GM18502 (cell line): ENCODE measurements around the gene ASB1.
A peak's percentile ranks its signal among the peaks of the same experiment; 100 is the strongest.

ENCODE experiments used
- ATAC-seq: cut with Tn5 transposase; IDR thresholded peaks from one replicate; pipeline ENCODE4 v1.9.1; 2021; ENCODE audit warnings: mild to moderate bottlenecking; ENCODE audit not compliant: unreplicated experiment, poor library complexity

ASB1 gene, protein sequence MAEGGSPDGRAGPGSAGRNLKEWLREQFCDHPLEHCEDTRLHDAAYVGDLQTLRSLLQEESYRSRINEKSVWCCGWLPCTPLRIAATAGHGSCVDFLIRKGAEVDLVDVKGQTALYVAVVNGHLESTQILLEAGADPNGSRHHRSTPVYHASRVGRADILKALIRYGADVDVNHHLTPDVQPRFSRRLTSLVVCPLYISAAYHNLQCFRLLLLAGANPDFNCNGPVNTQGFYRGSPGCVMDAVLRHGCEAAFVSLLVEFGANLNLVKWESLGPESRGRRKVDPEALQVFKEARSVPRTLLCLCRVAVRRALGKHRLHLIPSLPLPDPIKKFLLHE

DNA sequence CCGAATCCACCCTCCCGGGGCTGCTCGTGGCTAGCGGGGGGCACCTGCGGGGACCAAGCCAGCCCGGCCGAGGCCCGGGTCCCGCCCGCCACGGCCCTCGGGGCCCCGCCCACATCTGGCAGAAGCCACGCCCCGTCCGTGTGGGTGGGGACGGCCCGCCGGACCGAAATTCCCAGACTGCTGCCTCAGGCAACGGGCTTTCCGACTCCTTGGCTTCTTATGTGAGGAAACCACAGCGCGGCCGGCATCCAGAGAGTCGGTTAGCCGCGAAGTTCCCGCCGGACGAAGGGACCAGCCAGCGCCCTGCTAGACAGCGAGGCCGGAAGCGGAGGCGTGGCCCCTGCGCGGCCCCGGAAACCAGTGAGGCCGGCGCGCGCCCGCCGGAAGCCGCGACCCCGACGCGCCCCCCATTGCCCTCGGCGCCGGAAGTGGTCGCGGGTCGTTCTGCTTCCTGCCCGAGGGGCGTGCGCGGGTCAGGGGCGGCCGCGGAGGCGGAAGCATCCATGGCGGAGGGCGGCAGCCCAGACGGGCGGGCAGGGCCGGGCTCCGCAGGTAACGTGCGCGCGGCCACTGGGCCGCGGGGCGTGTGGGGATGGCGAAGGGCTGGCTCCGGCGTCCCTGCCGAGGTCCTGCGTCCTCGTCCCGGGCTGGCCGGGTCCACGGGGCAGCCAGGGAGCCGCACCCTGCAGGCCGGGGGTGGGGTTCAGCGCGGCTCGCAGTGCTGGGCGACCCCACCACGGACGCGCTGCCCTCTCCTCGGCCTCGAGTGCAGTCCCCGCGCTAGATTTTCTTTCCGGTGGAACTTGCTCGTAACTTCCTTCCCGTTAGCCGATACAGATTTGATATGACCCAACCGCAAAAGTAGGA, at the start of gene ASB1:
Gene ASB1, plus strand, starts transcription at position 360 of the 867 bp plus-strand sequence. Its CDS starts 144 bp downstream, at position 504.
- ATAC-seq, result peak; percentile 86

DNA sequence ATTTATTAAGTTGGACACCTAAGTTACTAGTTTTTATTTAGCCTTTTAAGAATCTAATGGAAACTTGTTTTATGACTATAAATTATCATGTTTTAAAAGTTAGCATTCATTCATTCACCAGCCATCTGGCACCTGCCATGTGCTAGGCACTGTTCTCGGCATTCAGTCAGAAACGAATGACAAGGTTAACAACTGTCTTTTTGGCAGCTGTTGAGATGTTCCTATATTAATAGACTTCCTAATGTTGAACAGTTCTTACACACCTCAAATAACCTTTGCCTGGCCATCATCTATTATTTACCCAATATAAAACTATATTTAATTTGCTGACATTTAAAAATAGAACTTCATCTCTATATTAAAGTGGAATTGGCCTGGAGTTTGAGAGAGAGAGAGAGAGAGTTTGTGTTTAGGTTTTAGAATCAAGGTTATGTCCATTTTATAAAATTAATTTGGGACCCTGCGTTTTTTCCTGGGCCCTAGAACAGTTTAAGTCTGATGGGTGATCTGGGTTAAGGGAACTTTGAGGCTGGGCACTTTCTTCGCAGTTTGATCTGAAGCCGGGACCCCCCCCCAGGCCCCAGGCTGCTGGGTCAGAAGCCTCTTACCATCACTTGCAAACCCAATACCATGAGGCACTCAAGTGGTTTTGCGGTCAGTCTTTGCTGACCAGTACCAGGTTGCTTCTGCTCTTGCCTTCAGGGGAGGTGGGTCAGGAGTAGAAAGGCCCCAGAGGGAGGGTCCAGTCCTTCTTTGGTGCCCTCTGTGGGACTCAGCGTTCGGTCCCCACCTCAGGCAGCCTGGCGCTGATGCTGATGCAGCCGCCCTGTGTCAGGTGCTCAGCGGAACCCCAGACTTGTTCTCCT, 48.3 kb upstream of the ASB1 start:
- no peak for ATAC-seq

DNA sequence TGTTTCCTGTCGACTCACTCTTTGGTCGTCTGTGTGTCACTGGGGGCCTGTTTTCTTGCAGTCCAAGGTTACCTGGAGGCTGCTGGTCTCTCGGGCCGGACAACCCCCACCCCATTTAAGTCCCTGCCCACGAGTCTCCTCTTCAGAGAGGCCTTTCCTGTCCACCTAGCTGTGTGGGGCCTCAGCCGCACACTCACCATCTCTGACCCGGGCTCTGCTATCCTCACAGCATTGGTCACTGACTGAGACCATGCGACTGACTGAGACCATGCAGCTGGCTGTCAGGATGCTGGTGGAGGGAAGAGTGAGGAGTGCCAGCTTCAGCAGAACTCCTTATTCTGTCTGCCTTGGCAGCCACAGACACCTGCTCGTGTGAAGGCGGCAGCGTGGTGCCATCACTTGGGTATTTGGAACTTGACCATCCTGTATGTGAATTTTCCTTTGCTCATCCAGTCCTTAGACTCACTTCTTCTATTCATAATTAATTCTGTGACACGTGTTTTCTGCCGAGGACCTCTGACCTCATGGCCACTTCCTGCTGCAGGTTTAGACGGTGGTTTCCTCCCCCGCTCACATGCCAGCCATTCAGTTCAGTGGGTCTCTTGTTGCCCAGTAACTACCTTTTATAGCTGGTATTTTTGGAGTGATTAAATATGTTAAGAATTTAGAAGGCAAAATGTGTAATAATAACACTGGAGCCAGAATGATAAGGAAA, 47.5 kb upstream of the ASB1 start:
- no peak for ATAC-seq

DNA sequence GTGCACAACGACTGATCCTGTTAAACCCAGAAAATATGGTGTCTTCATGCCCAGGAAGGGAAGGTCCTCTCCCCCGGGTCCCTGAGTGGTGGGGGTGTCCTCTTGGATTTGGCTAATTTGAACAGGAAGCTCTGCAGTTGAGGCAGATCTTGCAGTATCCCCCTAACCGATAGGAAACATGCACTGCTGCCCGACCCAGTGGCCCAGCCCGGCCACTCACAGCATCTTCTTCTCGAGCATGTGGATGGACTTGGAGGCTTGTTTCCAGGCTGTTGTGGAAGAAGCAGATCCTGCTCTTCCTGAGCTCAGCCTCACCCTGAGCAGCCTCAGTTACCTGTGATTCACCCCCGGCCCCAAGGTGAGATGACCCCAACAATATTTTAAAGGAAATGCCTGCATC, 46.4 kb upstream of the ASB1 start:
- ATAC-seq, result no peak

DNA sequence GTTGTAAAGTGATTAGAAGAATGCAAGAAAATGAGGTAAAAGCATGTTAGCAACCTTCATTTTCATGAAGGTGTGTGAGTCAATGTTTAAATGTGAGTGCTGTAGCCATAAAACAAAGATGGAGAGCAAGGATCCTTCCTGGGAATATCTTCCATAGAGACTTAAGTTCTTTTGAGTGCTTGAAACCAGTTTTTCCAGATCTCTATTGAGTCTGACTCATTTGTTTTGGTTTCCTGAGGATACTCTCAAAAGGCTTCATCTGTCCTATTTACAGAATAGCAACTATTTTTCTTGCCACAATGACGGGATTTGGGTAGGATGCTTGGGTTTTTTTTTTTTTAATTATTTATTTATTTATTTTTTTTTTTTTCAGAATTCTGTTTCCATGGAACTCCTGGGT, 45.9 kb upstream of the ASB1 start:
- ATAC-seq, result no peak

DNA sequence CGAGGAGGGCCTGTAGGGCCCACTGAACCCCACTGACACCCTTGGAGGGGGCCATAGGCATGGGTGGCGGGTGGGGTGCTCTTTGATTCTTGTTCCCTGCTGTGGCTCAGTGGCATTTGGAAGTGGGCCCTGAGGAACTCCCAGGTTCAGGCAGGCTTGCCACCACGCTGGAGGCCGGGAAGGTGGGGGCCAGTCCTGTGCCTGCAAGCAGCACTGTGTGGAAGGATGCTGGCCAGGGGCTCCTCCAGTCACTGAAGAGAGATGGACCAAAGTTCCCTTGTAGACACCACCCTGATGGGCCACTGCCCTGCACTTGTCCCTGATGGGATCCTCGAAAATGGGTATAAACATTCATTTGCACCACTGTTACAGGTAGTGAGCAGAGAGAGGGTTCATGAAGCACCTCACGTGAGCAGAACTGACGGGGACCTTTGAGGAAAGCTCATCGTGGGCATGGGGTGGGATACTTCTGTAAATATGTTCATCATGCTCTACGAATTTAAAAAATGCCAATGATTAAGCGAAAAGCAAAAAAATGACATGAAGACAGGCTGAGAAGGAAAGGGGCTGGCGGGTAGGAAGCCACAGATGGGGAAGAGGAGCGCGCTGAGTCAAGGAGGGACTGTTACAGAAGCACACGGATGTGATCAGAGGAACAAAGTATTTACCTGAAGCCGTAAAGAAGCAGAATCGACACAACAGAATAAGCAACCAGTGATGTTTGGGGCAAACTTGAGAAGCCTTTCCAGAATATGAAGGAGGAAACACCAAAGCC, 45.2 kb upstream of the ASB1 start:
- ATAC-seq, result no peak

DNA sequence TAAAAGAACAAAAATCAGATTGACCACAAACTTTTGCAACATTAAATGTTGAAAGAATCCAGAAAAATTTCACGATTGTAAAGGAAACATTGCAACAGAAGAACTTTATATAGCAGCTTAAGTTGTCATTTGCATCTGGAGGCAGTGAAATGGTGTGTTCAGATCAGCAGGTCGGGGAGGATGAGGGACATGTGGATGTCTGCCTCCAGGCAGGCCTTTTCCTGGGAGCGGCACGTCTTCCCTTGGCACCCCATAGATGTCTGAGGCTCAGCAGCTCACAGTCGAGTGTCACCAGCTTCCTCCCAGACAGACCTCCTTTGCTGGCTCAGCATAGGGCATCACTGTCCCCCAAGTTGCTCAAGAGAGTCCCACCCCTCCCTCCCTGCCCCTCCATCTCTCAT, 44.3 kb upstream of the ASB1 start:
- no peak for ATAC-seq

DNA sequence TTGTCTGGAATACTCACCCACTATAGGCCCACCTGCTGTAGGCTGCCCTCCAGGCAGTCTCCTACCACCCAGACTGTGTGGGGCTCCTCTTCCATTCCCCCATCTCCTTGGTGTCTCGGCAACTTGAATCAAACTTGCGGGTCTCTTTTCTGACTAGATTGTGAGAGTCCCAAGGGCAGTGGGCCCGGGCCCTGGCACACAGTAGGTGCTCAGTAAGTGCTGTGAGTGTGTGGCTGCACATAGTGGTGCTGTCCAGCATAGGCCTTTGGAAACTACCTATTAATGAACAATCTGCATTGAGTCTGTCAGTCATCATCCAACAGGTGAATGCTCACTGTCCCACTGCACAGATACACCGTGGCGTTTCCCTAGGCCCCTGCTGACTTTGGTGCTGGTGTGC, 43.6 kb upstream of the ASB1 start:
- no peak for ATAC-seq

DNA sequence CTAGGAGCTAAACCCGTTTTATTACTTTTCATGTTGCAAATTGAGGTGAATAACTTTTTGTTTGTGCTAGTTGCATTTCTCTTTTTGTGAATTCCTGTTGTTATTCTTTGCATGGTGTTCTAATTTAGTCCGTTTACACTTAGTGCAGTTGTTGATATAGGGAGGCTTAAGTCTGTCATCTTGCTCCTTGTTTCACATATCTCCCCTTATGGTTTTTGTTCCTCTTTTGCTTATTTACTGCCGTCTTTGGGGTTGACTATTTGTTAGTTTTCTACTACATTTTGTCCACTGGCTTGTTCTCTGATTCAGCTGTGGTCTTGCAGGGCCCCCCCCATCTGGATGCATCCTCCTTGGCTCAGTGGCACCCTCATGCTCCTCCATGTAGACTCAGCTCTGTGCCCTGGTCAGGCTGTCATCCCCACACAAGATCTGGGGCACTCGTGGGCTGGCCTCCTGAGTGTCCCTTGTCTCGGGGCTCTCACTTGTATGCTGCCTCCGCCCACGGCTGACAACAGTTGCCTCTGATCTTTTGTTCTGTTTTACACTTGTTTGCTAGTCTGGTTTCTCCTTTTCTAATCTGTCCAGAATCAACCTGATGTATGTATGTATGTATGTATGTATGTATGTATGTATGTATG, 42.9 kb upstream of the ASB1 start:
- ATAC-seq, result no peak

DNA sequence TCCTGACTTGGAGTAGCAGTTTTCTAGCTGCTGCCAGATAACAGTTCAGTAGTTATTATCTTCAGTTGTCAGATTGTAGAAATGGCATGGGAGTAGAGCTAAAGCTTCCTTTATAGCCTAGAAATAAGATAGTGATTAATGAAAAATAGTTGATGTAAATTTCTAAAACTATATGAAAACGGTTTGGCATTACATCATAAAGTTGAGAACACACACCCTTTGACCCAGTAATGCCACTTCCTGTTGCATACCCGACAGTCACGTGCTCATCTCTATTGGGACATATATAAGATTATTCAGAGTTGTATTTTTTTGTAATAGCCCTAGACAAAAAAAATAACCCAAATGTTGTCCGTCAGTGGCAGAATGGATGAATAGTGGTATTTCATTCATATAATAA, 39.4 kb upstream of the ASB1 start:
- ATAC-seq, result no peak

DNA sequence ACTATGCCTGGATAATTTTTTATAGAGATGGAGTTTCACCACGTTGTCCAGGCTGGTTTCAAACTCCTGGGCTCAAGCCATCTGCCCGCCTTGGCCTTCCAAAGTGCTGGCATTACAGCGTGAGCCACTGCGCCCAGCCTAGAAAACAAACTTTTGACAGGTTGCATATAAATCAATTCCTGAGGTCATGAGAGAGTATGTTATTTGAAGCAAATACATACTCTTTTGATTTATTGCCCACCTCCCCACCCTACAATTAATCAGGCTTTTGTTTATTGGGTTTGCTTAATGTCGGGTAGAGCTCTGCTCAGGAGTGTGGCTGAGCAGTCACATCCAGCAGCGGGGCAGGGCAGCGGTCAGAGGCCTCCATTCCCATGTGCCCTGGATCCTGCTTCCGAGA, 37.9 kb upstream of the ASB1 start:
- ATAC-seq, result no peak

DNA sequence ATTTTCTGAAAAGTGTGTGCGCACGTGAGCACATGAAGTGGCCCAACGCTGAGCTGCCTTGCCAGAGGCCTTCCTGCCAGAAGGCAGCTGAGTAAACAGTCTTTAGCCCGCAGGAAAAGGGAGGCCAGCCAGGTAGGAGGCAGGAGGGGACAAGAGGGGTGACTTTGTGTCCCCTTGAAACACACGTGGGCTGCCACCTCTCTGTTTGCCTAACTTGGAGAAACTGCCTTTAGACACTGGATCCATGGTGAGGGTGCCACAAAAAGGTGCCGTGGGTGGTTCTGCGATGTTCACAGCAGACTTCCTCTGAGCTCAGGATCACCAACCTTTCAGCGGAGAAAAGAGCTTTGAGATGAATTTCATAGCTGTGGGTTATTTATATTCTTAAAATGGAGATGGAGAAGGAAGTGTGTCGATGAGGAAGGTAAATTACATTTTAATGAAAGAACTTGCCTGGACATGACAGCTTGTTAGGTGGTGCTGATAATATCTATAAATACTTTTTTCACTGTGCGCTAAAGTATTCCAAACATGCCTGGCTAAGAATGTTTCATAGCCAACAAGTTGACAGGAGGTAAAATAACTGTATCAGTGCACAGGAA, 36.6 kb upstream of the ASB1 start:
- ATAC-seq, result no peak

DNA sequence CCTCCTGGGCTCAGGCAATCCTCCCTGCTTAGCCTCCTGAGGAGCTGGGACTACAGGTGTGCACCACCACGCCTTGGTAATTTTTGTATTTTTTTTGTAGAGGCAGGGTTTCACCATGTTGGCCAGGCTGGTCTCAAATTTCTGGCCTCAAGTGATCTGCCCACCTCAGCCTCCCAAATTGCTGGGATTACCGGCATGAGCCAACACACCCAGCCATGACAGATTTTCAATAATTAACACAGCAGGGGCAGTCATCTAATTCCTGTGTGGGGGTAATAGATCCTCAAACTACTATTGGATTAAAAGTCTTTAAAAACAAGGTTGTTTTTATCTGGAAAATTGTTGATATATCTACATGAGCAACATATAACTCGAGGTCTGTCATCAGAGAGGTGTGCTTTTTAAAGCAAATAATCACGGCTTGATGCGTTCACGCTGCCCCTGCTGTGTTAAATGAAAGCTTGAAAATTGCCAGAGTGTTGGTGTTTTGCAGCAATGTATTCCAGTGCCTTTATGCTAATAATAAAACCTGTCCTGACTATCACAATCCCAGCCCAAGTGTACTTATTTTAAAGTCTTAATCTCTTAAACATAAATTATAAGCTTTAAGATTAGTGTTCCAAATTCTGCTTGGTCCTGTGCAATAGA, 35.6 kb upstream of the ASB1 start:
- no peak for ATAC-seq

DNA sequence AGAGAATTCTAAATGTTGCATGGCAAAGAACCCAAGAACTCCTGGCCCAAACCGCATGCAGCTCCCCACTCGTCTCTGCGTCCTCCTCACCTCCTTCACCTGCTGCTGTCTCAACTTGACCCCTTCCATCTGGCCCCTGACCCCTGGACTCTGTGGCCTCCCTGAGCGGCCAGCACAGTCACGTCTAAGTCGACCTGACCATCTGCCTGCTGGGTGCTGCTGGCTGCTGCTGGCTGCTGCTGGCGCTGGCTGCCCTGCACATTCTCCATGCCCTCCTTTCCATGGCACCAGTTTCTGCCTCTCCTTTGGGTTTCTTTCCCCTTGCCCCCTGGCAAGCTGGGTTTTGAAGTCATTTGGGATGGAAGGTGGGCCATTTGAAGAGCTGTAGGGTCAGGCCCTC, 30.1 kb upstream of the ASB1 start:
- ATAC-seq, result no peak

DNA sequence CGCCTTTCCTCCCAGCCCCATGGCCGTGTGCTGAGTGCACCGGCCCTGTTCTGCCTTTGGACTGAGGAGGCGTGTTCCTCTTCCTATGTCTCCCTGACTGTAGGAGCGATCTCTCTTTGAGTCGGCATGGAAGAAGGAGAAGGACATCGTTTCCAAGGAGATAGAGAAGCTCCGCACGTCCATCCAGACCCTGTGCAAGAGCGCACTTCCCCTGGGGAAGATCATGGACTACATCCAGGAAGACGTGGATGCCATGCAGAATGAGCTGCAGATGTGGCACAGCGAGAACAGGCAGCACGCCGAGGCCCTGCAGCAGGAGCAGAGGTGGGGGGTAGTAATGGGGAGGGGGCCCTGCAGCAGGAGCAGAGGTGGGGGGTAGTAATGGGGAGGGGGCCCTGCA, 29.4 kb upstream of the ASB1 start:
- no peak for ATAC-seq

DNA sequence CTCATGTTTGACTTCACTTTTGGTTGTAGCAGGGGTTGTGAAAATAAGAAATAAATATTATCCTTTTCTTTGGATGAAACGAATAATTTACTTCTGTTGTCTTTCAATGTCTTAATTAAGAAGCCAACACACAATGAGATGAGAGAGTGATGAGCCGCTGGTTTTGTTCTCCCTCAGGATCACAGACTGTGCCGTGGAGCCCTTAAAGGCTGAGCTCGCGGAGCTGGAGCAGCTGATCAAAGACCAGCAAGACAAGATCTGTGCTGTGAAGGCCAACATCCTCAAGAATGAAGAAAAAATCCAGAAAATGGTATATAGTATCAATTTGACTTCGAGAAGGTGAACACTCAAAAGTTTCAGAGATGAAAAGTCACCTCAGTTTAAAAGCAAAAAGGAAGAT, 28.1 kb upstream of the ASB1 start:
- no peak for ATAC-seq

DNA sequence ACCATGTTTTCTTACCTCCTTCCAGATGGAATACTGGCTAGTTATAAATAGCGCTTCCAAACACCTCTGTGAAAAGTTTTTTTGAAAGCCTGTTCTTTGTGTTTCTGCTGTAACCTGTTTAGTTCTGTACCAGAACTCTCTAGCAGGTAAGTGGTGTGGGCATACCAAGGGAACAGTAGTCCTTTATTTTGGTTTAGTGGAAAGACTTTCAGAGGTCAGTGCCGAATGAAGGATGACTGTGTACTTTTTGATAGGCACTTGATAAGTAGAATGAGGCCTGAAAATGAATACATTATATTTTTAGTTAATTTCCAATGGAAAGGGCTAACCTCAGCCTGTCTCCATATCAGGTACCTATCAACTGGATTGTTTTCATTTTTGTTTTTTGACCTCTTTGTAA, 27.6 kb upstream of the ASB1 start:
- no peak for ATAC-seq

DNA sequence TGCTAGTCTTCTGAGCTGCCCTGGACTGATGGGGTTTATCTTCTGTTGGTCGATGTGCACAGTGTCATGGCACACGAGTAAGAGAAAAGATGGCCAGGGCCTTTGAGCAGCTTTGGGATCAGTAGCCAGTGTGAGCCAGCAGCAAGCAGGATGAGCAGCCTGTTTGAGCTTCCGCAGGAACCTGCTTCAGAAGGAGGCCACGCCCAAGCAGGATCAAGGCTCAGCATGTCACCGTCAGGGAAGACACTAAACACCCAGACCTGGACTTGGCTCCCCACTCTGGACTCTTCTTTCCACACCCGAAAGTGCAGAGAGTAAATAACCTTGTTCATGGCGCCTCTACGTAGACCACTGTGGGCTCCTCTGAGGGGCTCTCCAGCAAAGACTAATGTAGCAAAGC, 25.2 kb upstream of the ASB1 start:
- ATAC-seq, result no peak
